Measurements from ENCODE around the gene CPD. TPM values are rescaled to one million over a fixed set of nuclear protein-coding genes. Genes with fewer than 3 reads are reported as not detected.

CPD gene
- total and polyA plus RNA-seq, 2 of the 13 experiments (the other 11 are each of a cell fraction or from before 2014, with no cell fraction given), result 46.1 to 72.3 TPM

DNA sequence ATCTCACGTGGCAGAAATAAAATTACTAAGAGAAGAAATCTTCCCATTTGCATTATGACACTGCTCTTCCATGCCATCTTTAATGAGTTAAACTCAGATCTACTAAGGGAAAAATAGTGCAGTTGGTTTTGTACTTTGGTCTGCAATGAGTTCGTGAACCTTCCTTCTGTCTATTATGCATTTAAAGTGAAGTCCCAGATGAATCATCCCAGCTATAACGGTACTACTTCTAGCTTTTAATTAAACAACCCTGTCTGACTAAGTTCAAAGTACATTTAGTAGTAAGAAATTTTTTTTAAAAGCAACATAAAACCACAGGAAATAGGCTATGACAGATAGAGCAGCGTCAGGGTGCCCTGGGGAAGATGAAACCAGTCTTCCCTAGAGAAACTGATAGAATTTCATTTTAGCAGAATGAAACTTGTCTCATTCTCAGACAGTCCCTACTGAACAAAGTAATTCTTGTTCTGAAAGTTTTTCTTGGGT is 46.6 kb upstream of the CPD start (continued):
- TF ChIP-seq POGK (CRISPR knock-in tag; conservative IDR thresholded peaks at IDR 0.05), result no peak
- TF ChIP-seq MED13 (CRISPR knock-in tag; IDR thresholded peaks at IDR 0.05), result no peak
- TF ChIP-seq NCOR1 (IDR thresholded peaks at IDR 0.05; ENCODE audit: borderline replicate concordance, low read length), result peak; percentile 82; the same call in 1 of the 2 replicates
- no peak for TF ChIP-seq ISX (CRISPR knock-in tag; conservative IDR thresholded peaks at IDR 0.05)
- TF ChIP-seq POLR2G (IDR thresholded peaks at IDR 0.05; ENCODE audit: low read depth, low read length), result no peak
- TF ChIP-seq MIXL1 (CRISPR knock-in tag; IDR thresholded peaks at IDR 0.05), result peak; percentile 79
- TF ChIP-seq PHF21A (CRISPR knock-in tag; IDR thresholded peaks at IDR 0.05), result no peak
- no peak for TF ChIP-seq TOE1 (CRISPR knock-in tag; IDR thresholded peaks at IDR 0.05)
- no peak for TF ChIP-seq ZNF660 (CRISPR knock-in tag; IDR thresholded peaks at IDR 0.05; ENCODE audit: borderline replicate concordance, low read depth)
- TF ChIP-seq TSC22D2 (CRISPR knock-in tag; IDR thresholded peaks at IDR 0.05; ENCODE audit: borderline replicate concordance), result no peak
- peak; percentile 40 for TF ChIP-seq SAP130 (CRISPR knock-in tag; IDR thresholded peaks at IDR 0.05; ENCODE audit: low read depth)
- TF ChIP-seq ZNF33B (CRISPR knock-in tag; IDR thresholded peaks at IDR 0.05), result no peak
- no peak for TF ChIP-seq CCAR2 (optimal IDR thresholded peaks at IDR 0.05; ENCODE audit: low read depth, low read length)
- no peak for TF ChIP-seq ZNF761 (CRISPR knock-in tag; conservative IDR thresholded peaks at IDR 0.05)
- no peak for TF ChIP-seq HINFP (CRISPR knock-in tag; IDR thresholded peaks at IDR 0.05; ENCODE audit: low read depth)
- TF ChIP-seq GATAD1 (CRISPR knock-in tag; IDR thresholded peaks at IDR 0.05), result no peak
- TF ChIP-seq ZZZ3 (CRISPR knock-in tag; IDR thresholded peaks at IDR 0.05; ENCODE audit: borderline replicate concordance), result no peak
- TF ChIP-seq, protein P1, sequence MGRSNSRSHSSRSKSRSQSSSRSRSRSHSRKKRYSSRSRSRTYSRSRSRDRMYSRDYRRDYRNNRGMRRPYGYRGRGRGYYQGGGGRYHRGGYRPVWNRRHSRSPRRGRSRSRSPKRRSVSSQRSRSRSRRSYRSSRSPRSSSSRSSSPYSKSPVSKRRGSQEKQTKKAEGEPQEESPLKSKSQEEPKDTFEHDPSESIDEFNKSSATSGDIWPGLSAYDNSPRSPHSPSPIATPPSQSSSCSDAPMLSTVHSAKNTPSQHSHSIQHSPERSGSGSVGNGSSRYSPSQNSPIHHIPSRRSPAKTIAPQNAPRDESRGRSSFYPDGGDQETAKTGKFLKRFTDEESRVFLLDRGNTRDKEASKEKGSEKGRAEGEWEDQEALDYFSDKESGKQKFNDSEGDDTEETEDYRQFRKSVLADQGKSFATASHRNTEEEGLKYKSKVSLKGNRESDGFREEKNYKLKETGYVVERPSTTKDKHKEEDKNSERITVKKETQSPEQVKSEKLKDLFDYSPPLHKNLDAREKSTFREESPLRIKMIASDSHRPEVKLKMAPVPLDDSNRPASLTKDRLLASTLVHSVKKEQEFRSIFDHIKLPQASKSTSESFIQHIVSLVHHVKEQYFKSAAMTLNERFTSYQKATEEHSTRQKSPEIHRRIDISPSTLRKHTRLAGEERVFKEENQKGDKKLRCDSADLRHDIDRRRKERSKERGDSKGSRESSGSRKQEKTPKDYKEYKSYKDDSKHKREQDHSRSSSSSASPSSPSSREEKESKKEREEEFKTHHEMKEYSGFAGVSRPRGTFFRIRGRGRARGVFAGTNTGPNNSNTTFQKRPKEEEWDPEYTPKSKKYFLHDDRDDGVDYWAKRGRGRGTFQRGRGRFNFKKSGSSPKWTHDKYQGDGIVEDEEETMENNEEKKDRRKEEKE (IDR thresholded peaks at IDR 0.05), result no peak
- TF ChIP-seq TEAD3 (CRISPR knock-in tag; optimal IDR thresholded peaks at IDR 0.05; ENCODE audit: borderline replicate concordance), result no peak
- no peak for TF ChIP-seq SUZ12 (IDR thresholded peaks at IDR 0.05; ENCODE audit: low read depth, low read length)
- no peak for TF ChIP-seq HOXA7 (CRISPR knock-in tag; IDR thresholded peaks at IDR 0.05)
- TF ChIP-seq ZNF766 (CRISPR knock-in tag; IDR thresholded peaks at IDR 0.05; ENCODE audit: borderline replicate concordance), result no peak
- TF ChIP-seq ZSCAN31 (CRISPR knock-in tag; IDR thresholded peaks at IDR 0.05; ENCODE audit: low read depth), result no peak
